ENCODE measurements around the gene RER1.
A peak's percentile ranks its signal among the peaks of the same experiment; 100 is the strongest.
"Not testable (repeated sequence)": the region's sequence is repeated elsewhere in the genome, so short reads cannot be mapped to it uniquely, and the experiment has no call there.

Gene RER1

DNA sequence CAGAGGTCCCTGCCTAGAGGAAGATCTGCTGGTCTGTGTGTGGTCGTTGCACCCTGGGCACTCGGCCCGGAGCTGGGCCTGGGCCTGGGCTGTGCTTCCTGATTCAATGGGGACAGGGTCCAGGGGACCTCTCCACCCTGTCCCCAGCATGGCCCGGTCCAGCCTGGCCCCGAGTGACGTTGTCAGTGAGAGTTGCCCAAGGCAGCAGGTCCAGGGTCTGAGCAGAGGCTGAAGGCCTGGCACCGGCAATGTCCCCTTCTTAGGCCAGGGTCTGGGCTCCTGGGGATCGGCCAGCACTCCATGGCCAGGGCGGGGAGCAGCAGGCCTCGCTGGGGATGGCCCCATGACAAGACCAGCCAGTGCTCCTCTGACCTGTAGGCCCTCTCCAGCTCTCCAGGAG, 36.3 kb downstream of the RER1 start:
- DNase-seq (ENCODE audit: low spot score) = no peak

- DNase-seq (ENCODE audit: low spot score) = no peak
Measured at GRCh38 chr1:2428490-2428889, 36.8 kb downstream of the RER1 start.

- no peak for DNase-seq (ENCODE audit: low spot score)
Measured at GRCh38 chr1:2429780-2430591, 38.3 kb downstream of the RER1 start.

GRCh38 chr1:2430592-2430973, 38.9 kb downstream of the RER1 start:
- no peak for DNase-seq (ENCODE audit: low spot score)

DNA sequence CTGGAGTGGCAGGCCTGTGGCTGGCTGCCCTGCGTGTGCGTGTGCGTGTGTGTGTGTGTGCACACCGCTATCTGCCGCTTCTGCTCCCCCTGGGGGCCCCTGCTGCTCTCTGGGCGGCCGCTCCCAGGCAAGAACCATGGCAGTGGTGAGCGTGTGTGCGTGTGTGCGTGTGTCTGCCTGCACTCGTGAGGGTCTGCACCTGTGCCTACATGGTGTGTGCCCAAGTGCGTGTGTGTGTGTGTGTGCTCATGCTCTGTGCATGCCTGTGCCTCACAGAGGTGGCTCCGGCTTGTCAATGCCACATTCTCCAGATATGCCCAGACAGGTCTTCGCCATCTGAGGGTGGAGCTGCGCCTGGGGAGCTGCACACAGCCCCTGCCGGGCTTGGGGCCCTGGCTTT, 39.5 kb downstream of the RER1 start:
- no peak for DNase-seq (ENCODE audit: low spot score)

GRCh38 chr1:2431518-2431917, 39.9 kb downstream of the RER1 start:
- DNase-seq (ENCODE audit: low spot score) = no peak

- DNase-seq (ENCODE audit: low spot score) = no peak
Measured at GRCh38 chr1:2432441-2432844, 40.8 kb downstream of the RER1 start.

- no peak for DNase-seq (ENCODE audit: low spot score)
Measured at GRCh38 chr1:2433196-2433595, 41.6 kb downstream of the RER1 start.

DNA sequence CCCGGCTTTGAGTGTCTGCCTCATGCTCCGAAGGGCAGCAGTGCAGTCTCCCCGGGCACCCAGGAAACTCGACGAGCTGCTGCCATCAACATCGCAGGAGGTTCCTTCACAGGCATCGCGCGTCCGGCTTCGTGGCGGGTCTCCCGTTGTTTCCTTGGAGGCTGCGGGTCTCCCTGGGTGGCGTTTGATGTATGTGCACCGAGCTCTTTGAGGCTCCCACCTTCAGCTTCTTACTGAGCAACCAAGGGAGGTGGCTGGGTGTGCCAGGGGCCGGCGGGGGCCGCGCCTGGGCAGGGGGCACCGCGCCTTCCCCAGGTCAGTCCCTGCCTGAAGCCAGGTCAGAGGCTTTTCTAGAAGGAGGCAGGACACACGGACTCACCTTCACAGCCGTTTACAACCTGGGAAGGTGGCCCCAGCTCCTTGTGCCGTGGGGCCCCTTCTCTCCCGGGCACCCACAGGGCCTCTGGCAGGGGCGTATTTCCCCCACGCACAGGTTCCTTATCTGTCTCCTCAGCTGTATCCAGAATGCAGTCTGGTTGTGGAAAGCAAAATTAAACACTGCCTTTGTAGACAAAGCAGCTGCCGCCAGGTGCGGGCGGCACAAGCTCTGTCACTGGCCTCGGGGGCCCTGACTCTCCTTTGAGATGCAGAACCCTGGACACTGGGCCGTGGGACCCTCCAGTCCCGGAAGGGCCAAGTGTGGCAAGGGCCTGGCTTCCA, 42.5 kb downstream of the RER1 start:
- DNase-seq (ENCODE audit: low spot score) = no peak

DNA sequence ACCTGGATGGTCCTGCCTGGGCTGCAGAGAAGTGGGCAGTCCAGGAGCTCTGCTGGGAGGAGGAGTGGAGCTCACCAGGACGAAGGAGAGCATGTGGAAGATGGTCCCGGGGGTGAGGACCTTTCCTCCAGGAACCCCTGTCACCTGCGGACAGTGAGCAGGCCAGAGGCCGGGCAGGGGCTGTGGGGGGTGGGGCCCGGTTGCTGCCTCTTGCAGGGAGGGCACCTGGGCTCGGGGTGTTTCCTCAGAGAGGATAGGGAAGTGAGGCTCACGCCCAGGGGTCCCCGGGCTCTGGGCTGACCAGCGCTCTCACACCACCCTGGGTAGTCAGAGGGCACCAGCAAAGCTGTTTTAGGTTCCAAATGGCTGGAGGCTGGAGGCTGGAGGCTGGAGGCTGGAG, 43.5 kb downstream of the RER1 start:
- DNase-seq (ENCODE audit: low spot score) = no peak

DNA sequence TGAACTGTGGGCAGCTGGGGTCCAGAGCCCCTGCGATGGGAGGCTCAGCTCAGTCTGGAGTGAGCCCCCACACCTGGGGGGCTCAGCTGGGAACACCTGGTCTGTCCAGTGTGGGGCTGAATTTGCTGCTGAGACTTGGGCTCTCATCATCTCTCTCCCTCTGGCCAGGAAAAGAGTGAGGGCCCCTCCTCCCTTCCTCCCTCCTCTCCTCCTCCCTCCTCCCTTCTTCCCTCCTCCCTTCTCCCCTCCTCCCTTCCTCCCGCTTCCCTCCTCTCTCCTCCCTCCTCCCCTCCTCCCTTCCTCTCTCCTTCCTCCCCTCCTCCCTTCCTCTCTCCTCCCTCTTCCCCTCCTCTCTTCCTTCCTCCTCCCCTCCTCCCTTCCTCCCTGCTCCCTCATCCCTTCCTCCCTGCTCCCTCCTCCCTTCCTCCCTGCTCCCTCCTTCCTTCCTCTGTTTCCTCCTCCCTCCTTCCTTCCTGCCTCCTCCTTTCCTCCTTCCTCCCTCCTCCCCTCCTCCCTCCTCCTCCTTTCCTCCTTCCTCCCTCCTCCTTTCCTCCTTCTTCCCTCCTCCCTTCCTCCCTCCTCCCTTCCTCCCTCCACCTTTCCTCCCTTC, 44.2 kb downstream of the RER1 start:
- no peak for DNase-seq (ENCODE audit: low spot score)

- DNase-seq (ENCODE audit: low spot score) = no peak
Measured at GRCh38 chr1:2436876-2437275, 45.2 kb downstream of the RER1 start.

DNA sequence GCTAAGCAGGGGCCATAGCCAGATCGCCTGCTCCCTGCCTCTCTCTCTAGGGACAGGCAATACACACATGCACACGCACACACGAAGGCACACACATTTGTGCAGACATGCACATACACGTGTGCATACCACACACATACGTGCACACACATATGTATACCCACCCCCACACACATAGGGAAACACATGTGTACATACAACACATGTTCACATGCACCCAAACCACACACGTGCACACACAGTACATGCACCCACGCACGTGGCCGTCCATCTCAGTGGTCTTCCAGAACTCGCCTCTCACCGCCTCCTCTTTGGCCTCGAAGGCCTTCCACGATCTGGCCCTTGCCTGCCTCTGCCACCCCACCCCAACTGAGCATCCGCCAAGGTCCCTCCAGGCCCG, 46.0 kb downstream of the RER1 start:
- DNase-seq (ENCODE audit: low spot score) = no peak

DNA sequence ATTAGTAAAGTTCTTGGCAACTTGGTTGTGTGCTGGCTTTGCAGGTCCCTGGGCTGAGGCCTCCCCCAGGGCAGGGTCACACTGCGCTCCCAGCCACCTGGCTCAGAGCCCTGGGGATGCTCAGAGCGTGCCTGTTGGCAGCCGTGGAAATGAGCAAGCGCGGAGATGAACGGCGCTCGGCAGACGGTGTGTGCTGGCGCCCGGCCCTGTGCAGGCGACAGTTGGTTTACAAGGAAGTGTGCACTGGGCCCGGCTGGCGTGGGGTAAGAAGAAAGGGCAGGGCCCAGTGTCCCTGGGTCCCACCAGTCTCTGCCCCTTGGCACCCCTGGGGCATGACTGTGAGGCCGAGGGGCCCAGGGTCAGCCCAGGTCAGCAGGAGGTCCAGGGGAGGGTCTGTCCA, 46.4 kb downstream of the RER1 start:
- DNase-seq (ENCODE audit: low spot score) = no peak

- no peak for DNase-seq (ENCODE audit: low spot score)
Measured at GRCh38 chr1:2438641-2439040, 47.0 kb downstream of the RER1 start.

DNA sequence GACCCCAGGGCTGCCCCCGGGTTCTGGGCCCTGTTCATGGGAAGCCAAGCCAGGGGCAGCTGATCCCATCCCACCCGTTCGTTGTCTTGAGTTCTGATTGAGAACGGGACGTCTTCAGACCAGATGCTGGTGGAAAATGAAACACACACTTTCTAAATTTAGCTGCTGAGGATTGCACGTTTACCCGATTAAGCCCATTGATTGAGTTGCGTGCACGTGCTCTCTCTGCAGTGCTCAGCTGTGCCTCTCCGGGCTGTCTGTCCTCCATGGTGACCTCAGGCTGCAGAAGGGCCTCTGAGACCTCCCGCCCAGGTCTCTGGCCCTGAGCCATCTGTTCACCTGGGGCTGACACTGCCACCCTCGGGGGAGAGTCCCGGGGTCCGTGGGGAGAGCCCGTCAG, 47.7 kb downstream of the RER1 start:
- no peak for DNase-seq (ENCODE audit: low spot score)

DNA sequence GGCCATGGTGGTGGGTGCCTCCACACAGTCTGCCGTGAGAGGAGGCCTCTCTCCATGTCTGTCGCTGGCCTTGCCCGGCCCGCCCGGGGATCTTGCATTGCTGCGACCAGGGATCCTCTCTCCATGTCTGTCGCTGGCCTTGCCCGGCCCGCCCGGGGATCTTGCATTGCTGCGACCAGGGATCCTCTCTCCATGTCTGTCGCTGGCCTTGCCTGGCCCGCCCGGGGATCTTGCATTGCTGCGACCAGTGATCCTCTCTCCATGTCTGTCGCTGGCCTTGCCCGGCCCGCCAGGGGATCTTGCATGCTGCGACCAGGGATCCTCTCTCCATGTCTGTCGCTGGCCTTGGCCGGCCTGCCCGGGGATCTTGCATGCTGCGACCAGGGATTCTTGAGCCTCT, 48.7 kb downstream of the RER1 start:
- DNase-seq (ENCODE audit: low spot score) = not testable (repeated sequence)

DNA sequence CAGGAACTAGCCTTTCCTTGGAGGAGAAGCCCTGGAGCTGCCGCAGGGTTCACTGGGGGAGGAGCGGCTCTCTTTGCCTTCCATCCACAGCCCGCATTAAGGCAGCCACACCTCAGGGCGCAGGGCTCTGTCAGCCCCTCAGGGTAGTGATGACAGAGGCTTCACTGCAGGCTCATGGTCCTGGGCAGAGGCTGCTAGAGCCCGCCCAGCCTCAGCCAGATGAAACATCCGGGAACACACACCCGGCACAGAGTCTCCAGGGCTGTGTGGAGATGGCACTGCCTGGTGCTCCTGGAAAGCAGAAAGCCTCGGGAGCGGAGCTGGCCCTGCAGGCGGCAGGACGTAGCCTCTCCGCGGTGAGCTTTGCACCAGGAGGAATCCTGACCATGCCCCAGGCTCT, 50.1 kb downstream of the RER1 start:
- no peak for DNase-seq (ENCODE audit: low spot score)

DNA sequence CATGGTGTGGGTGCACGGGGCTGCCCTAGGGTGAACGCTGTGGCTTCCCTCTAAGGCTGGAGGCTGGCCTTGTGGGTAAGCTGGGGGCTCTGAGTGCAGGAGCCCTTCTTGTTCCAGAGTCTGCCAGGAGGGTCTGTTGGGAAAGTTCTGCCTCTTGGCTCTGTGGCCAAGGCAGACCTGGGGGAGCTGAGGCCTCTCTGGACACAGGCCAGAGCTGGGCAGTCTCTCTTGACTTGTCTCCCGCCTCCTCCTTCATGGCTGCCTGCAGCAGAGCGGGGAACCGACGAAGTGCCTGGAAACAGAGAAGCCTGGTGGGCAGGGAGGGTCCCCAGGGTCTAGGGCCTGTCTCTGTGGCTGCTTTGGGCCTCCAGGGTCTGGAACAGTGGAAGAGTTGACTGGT, 51.0 kb downstream of the RER1 start:
- no peak for DNase-seq (ENCODE audit: low spot score)

- peak; percentile 71 for DNase-seq (ENCODE audit: low spot score)
Measured at GRCh38 chr1:2443277-2444137, 51.9 kb downstream of the RER1 start.

GRCh38 chr1:2444138-2444591, 52.5 kb downstream of the RER1 start:
- no peak for DNase-seq (ENCODE audit: low spot score)

- peak; percentile 22 for DNase-seq (ENCODE audit: low spot score)
Measured at GRCh38 chr1:2445162-2445822, 53.7 kb downstream of the RER1 start.
